Measurements from ENCODE around the gene RETREG3.
"Not testable (repeated sequence)": the region's sequence is repeated elsewhere in the genome, so short reads cannot be mapped to it uniquely, and the experiment has no call there.

RETREG3 gene

DNA sequence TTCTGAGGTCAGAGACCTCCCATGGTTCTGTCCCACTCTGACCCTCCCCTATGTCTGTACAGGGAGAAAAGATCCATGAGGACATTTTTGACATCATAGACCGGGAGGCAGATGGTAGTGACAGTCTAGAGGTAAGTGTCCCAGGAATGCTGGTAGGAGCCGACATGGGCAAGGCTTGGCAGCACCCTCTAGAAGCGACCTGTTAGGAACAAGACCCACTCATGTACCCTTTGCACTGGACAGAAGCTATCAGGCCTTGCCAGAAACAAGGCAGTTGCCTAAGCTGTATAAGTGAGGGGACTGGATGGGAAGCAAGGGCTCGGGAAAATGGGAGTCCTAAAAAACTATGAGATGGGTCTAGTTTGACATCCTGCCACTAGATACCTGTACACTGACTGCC is 2.8 kb upstream of the RETREG3 start:
- Histone ChIP-seq H3K4me3 (ENCODE audit: insufficient read depth, low read depth, low read length) (no peak overlapping the region), H3K9me3 (ENCODE audit: control insufficient read depth, low read length) (no peaks in the 10 kb centered on the region), H3K27ac (ENCODE audit: insufficient read depth, low read depth, low read length, poor library complexity, severe bottlenecking) (no peak overlapping the region), H3K36me3 (ENCODE audit: control insufficient read depth, insufficient read depth, low read length) (peaks cover 38% of the 10 kb centered on the region), H3K4me1 (ENCODE audit: control insufficient read depth, insufficient read depth, low read length) (peaks cover 4% of the 10 kb centered on the region), H3K27me3 (ENCODE audit: control insufficient read depth, insufficient read depth, low read length, poor library complexity, severe bottlenecking) (no peaks in the 10 kb centered on the region)
- 91 to 94% methylated on average over 4 of the region's 4 CpGs for WGBS, 2 experiments

DNA sequence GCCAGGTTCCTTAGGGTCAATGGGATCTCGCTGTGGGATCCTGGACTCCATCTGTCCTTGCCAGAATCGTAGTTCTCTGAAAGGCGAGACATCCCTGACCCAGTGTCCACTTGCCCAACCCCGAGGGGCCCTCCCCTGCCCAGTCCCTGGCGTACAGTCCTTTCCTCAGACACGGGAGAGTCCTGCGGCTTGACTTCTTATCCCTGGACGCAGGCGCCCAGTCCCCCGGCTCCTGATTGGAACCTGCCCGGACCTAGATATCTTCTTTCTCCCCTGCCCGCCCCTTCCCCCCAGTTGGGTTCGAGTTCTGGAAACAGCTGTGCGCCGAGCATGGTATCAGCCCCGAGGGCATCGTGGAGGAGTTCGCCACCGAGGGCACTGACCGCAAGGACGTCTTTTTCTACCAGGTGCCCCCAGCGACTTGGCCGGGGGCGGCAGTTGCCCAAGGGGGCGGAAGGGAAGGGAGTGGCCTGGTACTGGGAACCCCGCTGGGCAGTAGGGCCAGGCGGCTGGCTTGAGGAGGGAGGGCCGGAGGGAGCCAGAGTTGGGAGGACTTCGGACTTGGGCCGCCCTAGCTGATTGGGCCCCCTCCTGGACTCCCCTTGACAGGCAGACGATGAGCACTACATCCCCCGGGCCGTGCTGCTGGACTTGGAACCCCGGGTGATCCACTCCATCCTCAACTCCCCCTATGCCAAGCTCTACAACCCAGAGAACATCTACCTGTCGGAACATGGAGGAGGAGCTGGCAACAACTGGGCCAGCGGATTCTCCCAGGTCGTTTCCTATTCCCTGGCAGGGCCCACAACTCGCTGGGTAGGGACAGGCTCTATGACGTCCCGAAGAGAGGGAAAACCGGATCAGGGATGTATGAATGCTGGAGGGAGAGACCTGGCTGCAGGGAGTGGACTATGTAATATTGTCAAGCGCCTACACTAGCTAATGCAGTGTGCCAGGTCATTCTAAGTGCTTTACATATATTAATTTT is 934 bp upstream of the RETREG3 start:
- Histone ChIP-seq H3K27ac (ENCODE audit: insufficient read depth, low read depth, low read length, poor library complexity, severe bottlenecking) (peak overlapping the region; percentile 64), H3K36me3 (ENCODE audit: control insufficient read depth, insufficient read depth, low read length) (peaks cover 30% of the 10 kb centered on the region), H3K4me3 (ENCODE audit: insufficient read depth, low read depth, low read length) (peak overlapping the region; percentile 91)
- H3K27me3 ChIP-seq (ENCODE audit: control insufficient read depth, insufficient read depth, low read length, poor library complexity, severe bottlenecking); H3K9me3 ChIP-seq (ENCODE audit: control insufficient read depth, low read length); H3K4me1 ChIP-seq (ENCODE audit: control insufficient read depth, insufficient read depth, low read length): not testable (repeated sequence)
- 13 to 14% methylated on average over 33 to 34 of the region's 42 CpGs for WGBS, 2 experiments

DNA sequence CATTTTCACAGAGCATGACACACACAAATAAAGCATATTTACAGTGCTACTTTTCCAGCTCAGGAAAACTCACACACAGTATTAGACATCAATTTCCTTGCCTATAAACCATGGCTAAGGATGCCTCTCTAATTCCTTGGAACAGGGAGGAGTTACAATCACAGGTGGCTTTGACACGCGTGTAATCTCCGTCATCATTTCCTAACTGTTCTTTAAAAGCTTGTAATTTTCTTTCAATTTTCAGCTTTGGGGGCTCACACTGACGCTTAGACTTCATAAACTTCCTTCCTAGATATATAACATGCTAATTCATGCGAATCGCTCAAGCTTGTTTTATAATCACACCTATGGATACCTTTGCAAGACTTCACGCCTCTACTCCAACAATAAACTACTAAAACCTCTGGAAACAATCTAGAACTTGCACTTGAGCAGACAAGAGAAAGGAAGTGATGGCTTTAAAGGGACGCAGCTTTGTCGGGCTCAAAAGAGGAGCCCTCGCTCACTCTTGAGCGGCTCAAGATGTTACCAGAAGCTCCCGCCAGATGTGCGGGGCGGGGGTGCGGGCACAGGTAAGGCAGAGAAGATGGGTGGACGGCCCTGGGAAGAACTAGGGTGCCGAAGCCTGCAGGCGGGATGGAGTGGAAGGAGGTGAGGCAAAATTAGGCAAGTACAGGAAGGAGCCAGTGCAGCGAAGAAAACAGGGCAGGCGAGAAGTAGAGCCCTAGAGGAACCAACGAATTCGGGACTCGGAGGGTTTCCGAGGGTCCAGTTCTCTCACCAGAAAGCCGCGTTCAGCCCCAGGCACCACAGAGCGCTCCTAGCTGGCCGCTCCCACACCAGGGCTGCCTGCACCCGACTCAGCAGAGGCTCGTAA is 631 bp downstream of the RETREG3 start:
- peaks cover 16% of the 10 kb centered on the region for H3K36me3 ChIP-seq (ENCODE audit: control insufficient read depth, insufficient read depth, low read length)
- no peak overlapping the region for H3K27ac ChIP-seq (ENCODE audit: insufficient read depth, low read depth, low read length, poor library complexity, severe bottlenecking)
- WGBS, 2 experiments: 2 to 3% methylated on average over 30 of the region's 30 CpGs
- no peaks in the 10 kb centered on the region for H3K27me3 ChIP-seq (ENCODE audit: control insufficient read depth, insufficient read depth, low read length, poor library complexity, severe bottlenecking)
- no peaks in the 10 kb centered on the region for H3K9me3 ChIP-seq (ENCODE audit: control insufficient read depth, low read length)
- peak overlapping the region; percentile 74 for H3K4me3 ChIP-seq (ENCODE audit: insufficient read depth, low read depth, low read length)
- H3K4me1 ChIP-seq (ENCODE audit: control insufficient read depth, insufficient read depth, low read length): peaks cover 4% of the 10 kb centered on the region

DNA sequence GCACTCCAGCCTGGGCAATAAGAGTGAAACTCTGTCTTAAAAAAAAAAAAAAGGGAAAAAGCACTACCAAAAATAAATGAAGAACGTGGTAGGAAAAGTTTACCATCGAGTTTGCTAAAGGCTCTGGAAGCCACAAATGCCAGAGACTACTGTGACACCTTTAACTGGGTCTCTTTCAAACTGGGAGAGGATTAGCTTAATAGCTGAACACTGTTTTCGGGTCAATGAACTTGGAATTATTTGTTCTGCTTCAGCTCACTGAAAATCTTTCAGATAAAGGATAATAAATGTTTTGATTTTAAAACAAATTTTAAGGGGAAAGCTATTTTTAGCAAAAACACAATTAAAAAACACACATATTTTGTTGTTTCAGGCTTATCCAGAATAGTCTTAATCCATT is 1.4 kb downstream of the RETREG3 start:
- 87 to 93% methylated on average over 3 of the region's 3 CpGs for WGBS, 2 experiments
- Histone ChIP-seq H3K4me3 (ENCODE audit: insufficient read depth, low read depth, low read length) (peak overlapping the region; percentile 74), H3K9me3 (ENCODE audit: control insufficient read depth, low read length) (no peaks in the 10 kb centered on the region), H3K4me1 (ENCODE audit: control insufficient read depth, insufficient read depth, low read length) (peaks cover 4% of the 10 kb centered on the region), H3K27me3 (ENCODE audit: control insufficient read depth, insufficient read depth, low read length, poor library complexity, severe bottlenecking) (no peaks in the 10 kb centered on the region), H3K27ac (ENCODE audit: insufficient read depth, low read depth, low read length, poor library complexity, severe bottlenecking) (no peak overlapping the region), H3K36me3 (ENCODE audit: control insufficient read depth, insufficient read depth, low read length) (peaks cover 11% of the 10 kb centered on the region)

DNA sequence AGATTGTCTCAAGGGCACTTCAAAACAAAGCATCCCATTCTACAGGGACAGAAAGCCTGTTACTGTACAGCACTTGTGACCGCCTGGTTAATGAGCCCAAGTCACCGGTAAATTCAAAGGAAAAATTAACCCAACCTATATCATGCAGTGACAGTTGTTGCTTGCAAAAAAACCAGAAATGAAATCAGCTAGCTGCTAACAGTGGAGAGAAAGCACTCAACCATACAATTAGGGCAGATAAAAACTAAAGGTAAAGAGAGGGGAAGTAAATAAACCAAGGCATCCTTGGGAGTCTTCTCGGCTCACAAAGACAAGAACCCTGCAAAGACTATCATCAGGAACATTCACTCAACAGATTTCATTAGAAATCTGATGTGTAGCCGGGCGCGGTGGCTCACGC is 5.9 kb downstream of the RETREG3 start:
- H3K27ac ChIP-seq (ENCODE audit: insufficient read depth, low read depth, low read length, poor library complexity, severe bottlenecking): no peak overlapping the region
- no peaks in the 10 kb centered on the region for H3K9me3 ChIP-seq (ENCODE audit: control insufficient read depth, low read length)
- H3K4me3 ChIP-seq (ENCODE audit: insufficient read depth, low read depth, low read length): no peak overlapping the region
- 90 to 96% methylated on average over 7 of the region's 7 CpGs for WGBS, 2 experiments
- peaks cover 3% of the 10 kb centered on the region for H3K4me1 ChIP-seq (ENCODE audit: control insufficient read depth, insufficient read depth, low read length)
- no peaks in the 10 kb centered on the region for H3K36me3 ChIP-seq (ENCODE audit: control insufficient read depth, insufficient read depth, low read length)
- no peaks in the 10 kb centered on the region for H3K27me3 ChIP-seq (ENCODE audit: control insufficient read depth, insufficient read depth, low read length, poor library complexity, severe bottlenecking)

DNA sequence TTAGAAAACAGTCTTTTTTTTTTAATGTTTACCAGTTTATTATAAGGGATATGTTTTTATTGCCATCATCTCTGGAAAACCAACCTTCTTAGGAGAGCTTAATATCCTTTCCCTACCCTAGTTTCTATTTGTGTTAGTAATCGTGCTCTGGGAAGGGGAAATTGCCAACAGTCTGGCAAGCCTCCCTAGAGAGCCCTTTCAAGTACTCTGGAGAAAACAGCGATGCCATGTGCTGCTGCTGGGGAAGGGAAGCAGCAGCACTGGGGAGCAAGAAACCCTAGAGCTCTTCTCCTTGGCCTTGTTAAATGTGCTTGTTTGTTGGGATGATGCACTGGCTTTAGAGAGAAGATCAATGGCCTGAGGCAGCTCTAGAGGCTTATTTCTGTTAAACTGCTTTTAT is 10.3 kb downstream of the RETREG3 start:
- H3K4me3 ChIP-seq (ENCODE audit: insufficient read depth, low read depth, low read length): no peak overlapping the region
- H3K36me3 ChIP-seq (ENCODE audit: control insufficient read depth, insufficient read depth, low read length): no peaks in the 10 kb centered on the region
- 96 to 97% methylated on average over 2 of the region's 2 CpGs for WGBS, 2 experiments
- no peaks in the 10 kb centered on the region for H3K27me3 ChIP-seq (ENCODE audit: control insufficient read depth, insufficient read depth, low read length, poor library complexity, severe bottlenecking)
- no peak overlapping the region for H3K27ac ChIP-seq (ENCODE audit: insufficient read depth, low read depth, low read length, poor library complexity, severe bottlenecking)
- no peaks in the 10 kb centered on the region for H3K4me1 ChIP-seq (ENCODE audit: control insufficient read depth, insufficient read depth, low read length)
- H3K9me3 ChIP-seq (ENCODE audit: control insufficient read depth, low read length): no peaks in the 10 kb centered on the region

DNA sequence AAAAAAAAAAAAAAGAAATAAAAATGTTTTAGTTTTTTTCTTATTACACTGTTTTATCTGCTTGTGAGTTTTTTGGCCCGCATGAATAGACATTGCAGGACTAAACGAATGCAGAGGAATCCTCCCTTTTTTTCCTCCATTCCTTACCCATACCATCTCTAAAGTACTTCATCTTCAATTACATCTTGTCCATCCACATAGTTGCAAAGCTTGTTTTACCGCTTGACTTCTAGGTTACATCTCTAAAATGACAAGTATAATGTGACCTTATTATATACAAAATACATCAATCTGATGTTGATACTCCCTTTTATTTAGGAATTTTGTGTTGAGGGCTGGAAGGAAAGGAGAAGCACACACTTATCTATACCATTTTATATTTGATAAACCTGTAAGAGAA is 12.8 kb downstream of the RETREG3 start:
- H3K4me3 ChIP-seq (ENCODE audit: insufficient read depth, low read depth, low read length): no peak overlapping the region
- H3K4me1 ChIP-seq (ENCODE audit: control insufficient read depth, insufficient read depth, low read length): no peaks in the 10 kb centered on the region
- H3K9me3 ChIP-seq (ENCODE audit: control insufficient read depth, low read length): no peaks in the 10 kb centered on the region
- 90 to 98% methylated on average over 2 of the region's 3 CpGs for WGBS, 2 experiments
- no peaks in the 10 kb centered on the region for H3K27me3 ChIP-seq (ENCODE audit: control insufficient read depth, insufficient read depth, low read length, poor library complexity, severe bottlenecking)
- no peak overlapping the region for H3K27ac ChIP-seq (ENCODE audit: insufficient read depth, low read depth, low read length, poor library complexity, severe bottlenecking)
- no peaks in the 10 kb centered on the region for H3K36me3 ChIP-seq (ENCODE audit: control insufficient read depth, insufficient read depth, low read length)

DNA sequence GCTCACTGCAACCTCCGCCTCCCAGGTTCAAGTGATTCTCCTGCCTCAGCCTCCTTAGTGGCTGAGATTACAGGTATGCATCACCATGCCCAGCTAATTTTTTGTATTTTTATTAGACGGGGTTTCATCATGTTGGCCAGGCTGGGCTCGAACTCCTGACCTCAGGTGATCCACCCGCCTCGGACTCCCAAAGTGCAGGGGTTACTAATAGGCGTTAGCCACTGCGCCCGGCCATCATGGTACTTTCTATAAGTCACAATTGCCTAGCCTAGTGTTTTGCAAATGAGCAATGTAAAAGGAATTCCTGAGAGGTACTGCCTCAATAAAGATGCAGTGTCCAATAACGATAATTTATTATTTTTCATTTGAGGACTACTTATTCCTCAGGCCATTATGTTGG is 17.8 kb downstream of the RETREG3 start:
- 93 to 95% methylated on average over 9 of the region's 9 CpGs for WGBS, 2 experiments
- Histone ChIP-seq H3K36me3 (ENCODE audit: control insufficient read depth, insufficient read depth, low read length) (peaks cover 7% of the 10 kb centered on the region), H3K27ac (ENCODE audit: insufficient read depth, low read depth, low read length, poor library complexity, severe bottlenecking) (no peak overlapping the region), H3K9me3 (ENCODE audit: control insufficient read depth, low read length) (no peaks in the 10 kb centered on the region), H3K4me1 (ENCODE audit: control insufficient read depth, insufficient read depth, low read length) (no peaks in the 10 kb centered on the region), H3K4me3 (ENCODE audit: insufficient read depth, low read depth, low read length) (no peak overlapping the region), H3K27me3 (ENCODE audit: control insufficient read depth, insufficient read depth, low read length, poor library complexity, severe bottlenecking) (no peaks in the 10 kb centered on the region)

DNA sequence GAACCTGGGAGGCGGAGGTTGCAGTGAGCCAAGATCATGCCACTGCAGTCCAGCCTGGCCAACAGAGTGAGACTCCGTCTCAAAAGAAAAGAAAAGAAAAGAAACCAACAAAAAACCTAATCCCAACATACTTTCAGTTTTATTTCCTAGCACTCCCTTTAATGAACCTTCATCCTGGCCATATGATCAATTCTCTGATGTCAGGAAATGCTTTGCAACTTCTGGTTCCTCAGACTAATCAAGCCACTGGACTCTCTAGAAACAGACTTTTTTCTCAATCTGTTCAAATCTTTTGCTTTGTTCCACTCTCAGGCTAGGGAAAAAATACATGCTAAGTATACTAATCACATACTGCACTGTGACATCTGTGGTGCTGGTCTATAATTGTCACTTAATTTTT is 18.3 kb downstream of the RETREG3 start:
- WGBS, 2 experiments: 94 to 100% methylated on average over 2 of the region's 2 CpGs
- no peak overlapping the region for H3K27ac ChIP-seq (ENCODE audit: insufficient read depth, low read depth, low read length, poor library complexity, severe bottlenecking)
- no peaks in the 10 kb centered on the region for H3K9me3 ChIP-seq (ENCODE audit: control insufficient read depth, low read length)
- no peaks in the 10 kb centered on the region for H3K4me1 ChIP-seq (ENCODE audit: control insufficient read depth, insufficient read depth, low read length)
- no peak overlapping the region for H3K4me3 ChIP-seq (ENCODE audit: insufficient read depth, low read depth, low read length)
- H3K27me3 ChIP-seq (ENCODE audit: control insufficient read depth, insufficient read depth, low read length, poor library complexity, severe bottlenecking): no peaks in the 10 kb centered on the region
- H3K36me3 ChIP-seq (ENCODE audit: control insufficient read depth, insufficient read depth, low read length): peaks cover 12% of the 10 kb centered on the region

Data from ectodermal cell (in vitro differentiated cells).